Measurements from ENCODE around the gene MORC2. TPM values are rescaled to one million over a fixed set of nuclear protein-coding genes. Genes with fewer than 3 reads are reported as not detected.

The MORC2 gene
- total and polyA plus RNA-seq, 4 donors = 4.2 to 12.0 (median 9.8) TPM

DNA sequence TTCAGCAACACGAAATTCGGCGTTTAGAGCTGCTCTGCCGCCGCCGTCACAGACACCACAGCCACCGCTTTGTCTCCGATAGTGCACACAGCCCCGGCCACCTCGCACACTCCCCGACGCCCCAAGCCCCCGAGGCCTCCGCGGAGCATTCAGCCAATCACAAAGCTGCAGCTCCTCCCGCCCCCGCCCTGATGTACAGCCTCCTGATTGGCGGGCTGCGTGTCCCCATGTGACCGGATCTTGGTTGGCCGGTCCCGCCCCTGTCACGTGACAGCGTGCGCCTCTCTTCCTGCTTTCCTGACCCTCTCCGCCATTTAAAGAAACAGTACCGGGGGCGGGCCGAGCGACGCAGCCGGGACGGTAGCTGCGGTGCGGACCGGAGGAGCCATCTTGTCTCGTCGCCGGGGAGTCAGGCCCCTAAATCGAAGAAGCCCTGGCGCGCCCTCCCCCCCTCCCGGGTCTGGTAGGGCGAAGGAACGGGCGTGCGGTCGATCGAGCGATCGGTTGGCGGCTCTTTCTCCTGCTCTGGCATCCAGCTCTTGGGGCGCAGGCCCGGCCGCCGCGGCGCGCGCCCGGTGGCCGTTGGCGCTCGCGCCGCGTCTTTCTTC lies 454 bp upstream of the MORC2 start, which contains the start of gene TUG1 (continued):
- TF ChIP-seq, protein P1, sequence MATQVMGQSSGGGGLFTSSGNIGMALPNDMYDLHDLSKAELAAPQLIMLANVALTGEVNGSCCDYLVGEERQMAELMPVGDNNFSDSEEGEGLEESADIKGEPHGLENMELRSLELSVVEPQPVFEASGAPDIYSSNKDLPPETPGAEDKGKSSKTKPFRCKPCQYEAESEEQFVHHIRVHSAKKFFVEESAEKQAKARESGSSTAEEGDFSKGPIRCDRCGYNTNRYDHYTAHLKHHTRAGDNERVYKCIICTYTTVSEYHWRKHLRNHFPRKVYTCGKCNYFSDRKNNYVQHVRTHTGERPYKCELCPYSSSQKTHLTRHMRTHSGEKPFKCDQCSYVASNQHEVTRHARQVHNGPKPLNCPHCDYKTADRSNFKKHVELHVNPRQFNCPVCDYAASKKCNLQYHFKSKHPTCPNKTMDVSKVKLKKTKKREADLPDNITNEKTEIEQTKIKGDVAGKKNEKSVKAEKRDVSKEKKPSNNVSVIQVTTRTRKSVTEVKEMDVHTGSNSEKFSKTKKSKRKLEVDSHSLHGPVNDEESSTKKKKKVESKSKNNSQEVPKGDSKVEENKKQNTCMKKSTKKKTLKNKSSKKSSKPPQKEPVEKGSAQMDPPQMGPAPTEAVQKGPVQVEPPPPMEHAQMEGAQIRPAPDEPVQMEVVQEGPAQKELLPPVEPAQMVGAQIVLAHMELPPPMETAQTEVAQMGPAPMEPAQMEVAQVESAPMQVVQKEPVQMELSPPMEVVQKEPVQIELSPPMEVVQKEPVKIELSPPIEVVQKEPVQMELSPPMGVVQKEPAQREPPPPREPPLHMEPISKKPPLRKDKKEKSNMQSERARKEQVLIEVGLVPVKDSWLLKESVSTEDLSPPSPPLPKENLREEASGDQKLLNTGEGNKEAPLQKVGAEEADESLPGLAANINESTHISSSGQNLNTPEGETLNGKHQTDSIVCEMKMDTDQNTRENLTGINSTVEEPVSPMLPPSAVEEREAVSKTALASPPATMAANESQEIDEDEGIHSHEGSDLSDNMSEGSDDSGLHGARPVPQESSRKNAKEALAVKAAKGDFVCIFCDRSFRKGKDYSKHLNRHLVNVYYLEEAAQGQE (IDR thresholded peaks at IDR 0.05) = peak; percentile 50
- no peak for TF ChIP-seq FOXA2 (IDR thresholded peaks at IDR 0.05)
- TF ChIP-seq, protein P2, sequence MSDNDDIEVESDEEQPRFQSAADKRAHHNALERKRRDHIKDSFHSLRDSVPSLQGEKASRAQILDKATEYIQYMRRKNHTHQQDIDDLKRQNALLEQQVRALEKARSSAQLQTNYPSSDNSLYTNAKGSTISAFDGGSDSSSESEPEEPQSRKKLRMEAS (IDR thresholded peaks at IDR 0.05) = peak; percentile 89
- peak; percentile 63 to 90 for TF ChIP-seq GABPA (IDR thresholded peaks at IDR 0.05 in 1 of 2, conservative IDR thresholded peaks at IDR 0.05 in 1 of 2)
- TF ChIP-seq HNF4A (conservative IDR thresholded peaks at IDR 0.05) = no peak
- peak in 1 of 2 donors; percentile 24 for TF ChIP-seq RXRA (IDR thresholded peaks at IDR 0.05)

DNA sequence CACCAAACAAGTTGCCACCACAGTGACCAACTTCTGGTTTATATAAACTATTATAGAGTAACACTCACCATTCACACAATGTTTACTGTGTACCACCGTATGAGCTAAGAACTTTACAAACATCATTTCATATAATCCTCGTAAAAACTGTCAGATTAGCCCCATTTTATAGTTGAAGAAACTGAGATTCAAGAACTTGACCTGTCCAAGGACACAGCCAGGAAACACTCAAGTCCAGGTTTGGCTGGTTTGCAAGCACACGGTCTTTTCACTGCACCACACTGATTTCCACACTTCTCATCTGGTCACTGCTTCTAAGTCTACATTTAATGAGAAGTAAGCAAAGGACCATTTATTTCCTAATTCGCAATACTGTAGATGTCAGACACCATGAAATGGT lies 3.7 kb downstream of the MORC2 start:
- 90% methylated on average over 4 of the region's 4 CpGs for WGBS
- Histone ChIP-seq H3K27me3 (ENCODE audit: control insufficient read depth in 4 of 4, insufficient read depth in 4 of 4, low read length in 3 of 4) (no peaks in the 10 kb centered on the region), H3K4me1 (ENCODE audit: control insufficient read depth in 4 of 4, insufficient read depth in 4 of 4, low read length in 3 of 4) (peaks cover 0 to 16% (median 6%) of the 10 kb centered on the region in 4 donors), H3K9me3 (ENCODE audit: control insufficient read depth in 4 of 4, low read length in 3 of 4) (no peaks in the 10 kb centered on the region), H3K36me3 (ENCODE audit: control insufficient read depth in 4 of 4, insufficient read depth in 3 of 4, low read depth in 1 of 4, low read length in 3 of 4) (peaks cover 0 to 3% (median 0%) of the 10 kb centered on the region in 4 donors), H3K4me3 (ENCODE audit: low read depth in 1 of 3, low read length in 3 of 3) (no peak overlapping the region), H3K9ac (ENCODE audit: low read depth in 1 of 2, low read length in 2 of 2) (no peak overlapping the region), H3K27ac (ENCODE audit: low read depth in 1 of 2, low read length in 2 of 2) (no peak overlapping the region)
- no peak for DNase-seq (ENCODE audit: low spot score)
- no peak for TF ChIP-seq EGR1 (IDR thresholded peaks at IDR 0.05; ENCODE audit: low read depth in 2 of 2)
- no peak for TF ChIP-seq HNF4A (conservative IDR thresholded peaks at IDR 0.05)
- TF ChIP-seq FOXA2 (IDR thresholded peaks at IDR 0.05) = no peak
- TF ChIP-seq FOXA1 (IDR thresholded peaks at IDR 0.05) = no peak
- TF ChIP-seq, protein P3, sequence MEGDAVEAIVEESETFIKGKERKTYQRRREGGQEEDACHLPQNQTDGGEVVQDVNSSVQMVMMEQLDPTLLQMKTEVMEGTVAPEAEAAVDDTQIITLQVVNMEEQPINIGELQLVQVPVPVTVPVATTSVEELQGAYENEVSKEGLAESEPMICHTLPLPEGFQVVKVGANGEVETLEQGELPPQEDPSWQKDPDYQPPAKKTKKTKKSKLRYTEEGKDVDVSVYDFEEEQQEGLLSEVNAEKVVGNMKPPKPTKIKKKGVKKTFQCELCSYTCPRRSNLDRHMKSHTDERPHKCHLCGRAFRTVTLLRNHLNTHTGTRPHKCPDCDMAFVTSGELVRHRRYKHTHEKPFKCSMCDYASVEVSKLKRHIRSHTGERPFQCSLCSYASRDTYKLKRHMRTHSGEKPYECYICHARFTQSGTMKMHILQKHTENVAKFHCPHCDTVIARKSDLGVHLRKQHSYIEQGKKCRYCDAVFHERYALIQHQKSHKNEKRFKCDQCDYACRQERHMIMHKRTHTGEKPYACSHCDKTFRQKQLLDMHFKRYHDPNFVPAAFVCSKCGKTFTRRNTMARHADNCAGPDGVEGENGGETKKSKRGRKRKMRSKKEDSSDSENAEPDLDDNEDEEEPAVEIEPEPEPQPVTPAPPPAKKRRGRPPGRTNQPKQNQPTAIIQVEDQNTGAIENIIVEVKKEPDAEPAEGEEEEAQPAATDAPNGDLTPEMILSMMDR (IDR thresholded peaks at IDR 0.05; ENCODE audit: low read depth, low read length, missing input control) = no peak
- TF ChIP-seq JUND (IDR thresholded peaks at IDR 0.05) = no peak
- TF ChIP-seq, protein P2 (IDR thresholded peaks at IDR 0.05) = no peak
- no peak for TF ChIP-seq TAF1 (conservative IDR thresholded peaks at IDR 0.05)
- TF ChIP-seq, protein P4, sequence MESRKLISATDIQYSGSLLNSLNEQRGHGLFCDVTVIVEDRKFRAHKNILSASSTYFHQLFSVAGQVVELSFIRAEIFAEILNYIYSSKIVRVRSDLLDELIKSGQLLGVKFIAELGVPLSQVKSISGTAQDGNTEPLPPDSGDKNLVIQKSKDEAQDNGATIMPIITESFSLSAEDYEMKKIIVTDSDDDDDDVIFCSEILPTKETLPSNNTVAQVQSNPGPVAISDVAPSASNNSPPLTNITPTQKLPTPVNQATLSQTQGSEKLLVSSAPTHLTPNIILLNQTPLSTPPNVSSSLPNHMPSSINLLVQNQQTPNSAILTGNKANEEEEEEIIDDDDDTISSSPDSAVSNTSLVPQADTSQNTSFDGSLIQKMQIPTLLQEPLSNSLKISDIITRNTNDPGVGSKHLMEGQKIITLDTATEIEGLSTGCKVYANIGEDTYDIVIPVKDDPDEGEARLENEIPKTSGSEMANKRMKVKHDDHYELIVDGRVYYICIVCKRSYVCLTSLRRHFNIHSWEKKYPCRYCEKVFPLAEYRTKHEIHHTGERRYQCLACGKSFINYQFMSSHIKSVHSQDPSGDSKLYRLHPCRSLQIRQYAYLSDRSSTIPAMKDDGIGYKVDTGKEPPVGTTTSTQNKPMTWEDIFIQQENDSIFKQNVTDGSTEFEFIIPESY (IDR thresholded peaks at IDR 0.05) = no peak
- no peak for TF ChIP-seq YY1 (IDR thresholded peaks at IDR 0.05)
- no peak for TF ChIP-seq GABPA (IDR thresholded peaks at IDR 0.05 in 1 of 2, conservative IDR thresholded peaks at IDR 0.05 in 1 of 2)
- TF ChIP-seq SP1 (IDR thresholded peaks at IDR 0.05) = no peak
- TF ChIP-seq NR2F2 (IDR thresholded peaks at IDR 0.05) = no peak
- TF ChIP-seq RXRA (IDR thresholded peaks at IDR 0.05) = no peak
- TF ChIP-seq RAD21 (IDR thresholded peaks at IDR 0.05) = no peak
- TF ChIP-seq, protein P1 (IDR thresholded peaks at IDR 0.05) = no peak
- TF ChIP-seq, protein P5, sequence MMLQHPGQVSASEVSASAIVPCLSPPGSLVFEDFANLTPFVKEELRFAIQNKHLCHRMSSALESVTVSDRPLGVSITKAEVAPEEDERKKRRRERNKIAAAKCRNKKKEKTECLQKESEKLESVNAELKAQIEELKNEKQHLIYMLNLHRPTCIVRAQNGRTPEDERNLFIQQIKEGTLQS (IDR thresholded peaks at IDR 0.05) = no peak
- no peak for TF ChIP-seq HNF4G (IDR thresholded peaks at IDR 0.05)
